Ishikawa (cell line): ENCODE data around the gene USP53.

Source experiments
- CEBPB ChIP-seq: IDR thresholded peaks from 2 replicates; pipeline ENCODE4 v1.6.1; 2012
- CREB1 ChIP-seq: IDR thresholded peaks from 2 replicates; pipeline ENCODE4 v1.6.1; 2012; ENCODE audit warnings: low read depth
- EGR1 ChIP-seq: IDR thresholded peaks from 2 replicates; pipeline ENCODE4 v1.6.1; 2012
- EP300 ChIP-seq: IDR thresholded peaks from 2 replicates; pipeline ENCODE4 v1.6.1; 2012; ENCODE audit warnings: borderline replicate concordance
- FOXM1 ChIP-seq: IDR thresholded peaks from 2 replicates; pipeline ENCODE4 v1.6.1; 2012; ENCODE audit warnings: low read depth, borderline replicate concordance
- MAX ChIP-seq: IDR thresholded peaks from 2 replicates; pipeline ENCODE4 v1.6.1; 2012
- NFIC ChIP-seq: IDR thresholded peaks from 2 replicates; pipeline ENCODE4 v1.6.1; 2012
- RAD21 ChIP-seq: IDR thresholded peaks from 2 replicates; pipeline ENCODE4 v1.6.1; 2012; ENCODE audit warnings: low read depth
- REST ChIP-seq: IDR thresholded peaks from 2 replicates; pipeline ENCODE4 v1.6.1; 2012; ENCODE audit warnings: low read depth, mild to moderate bottlenecking
- TAF1 ChIP-seq: IDR thresholded peaks from 2 replicates; pipeline ENCODE4 v1.6.1; 2012; ENCODE audit warnings: low read depth, mild to moderate bottlenecking
- TCF12 ChIP-seq: IDR thresholded peaks from 2 replicates; pipeline ENCODE4 v1.6.1; 2012; ENCODE audit warnings: low read depth
- TEAD4 ChIP-seq: IDR thresholded peaks from 2 replicates; pipeline ENCODE4 v1.6.1; 2012
- USF1 ChIP-seq: IDR thresholded peaks from 2 replicates; pipeline ENCODE4 v1.6.1; 2012
- YY1 ChIP-seq: IDR thresholded peaks from 2 replicates; pipeline ENCODE4 v1.6.1; 2012; ENCODE audit warnings: low read depth
- ZBTB7A ChIP-seq: IDR thresholded peaks from 2 replicates; pipeline ENCODE4 v1.6.1; 2012; ENCODE audit warnings: low read depth

Gene USP53

GRCh38 chr4:119317990-119318389 lies 105.5 kb downstream of the USP53 start:
- TF ChIP-seq USF1, result no peak
- no peak for TF ChIP-seq MAX
- TF ChIP-seq TEAD4, result no peak
- TF ChIP-seq REST, result no peak
- no peak for TF ChIP-seq NFIC
- no peak for TF ChIP-seq ZBTB7A
- TF ChIP-seq EP300, result no peak
- TF ChIP-seq CREB1, result no peak
- TF ChIP-seq YY1, result no peak
- no peak for TF ChIP-seq EGR1
- TF ChIP-seq TCF12, result no peak
- no peak for TF ChIP-seq RAD21
- no peak for TF ChIP-seq FOXM1
- TF ChIP-seq CEBPB, result no peak
- TF ChIP-seq TAF1, result no peak

- TF ChIP-seq CREB1 (no peak), TEAD4 (no peak), CEBPB (no peak), YY1 (no peak), FOXM1 (no peak), EP300 (no peak), TAF1 (no peak), USF1 (no peak), RAD21 (no peak), NFIC (no peak)
These were observed 109.6 kb downstream of the USP53 start, which contains the start of gene FABP2 for GRCh38 chr4:119321921-119322687. Gene FABP2 (minus strand): TSS chr4:119322138. CDS start chr4:119322102, 36 bp downstream.

- TF ChIP-seq USF1 (no peak), CEBPB (no peak)
These were observed 116.2 kb downstream of the USP53 start for GRCh38 chr4:119328695-119329094.

- TF ChIP-seq MAX (no peak), YY1 (no peak), FOXM1 (no peak), TEAD4 (no peak), RAD21 (no peak), USF1 (no peak), CEBPB (no peak), TAF1 (no peak), TCF12 (no peak), ZBTB7A (no peak), CREB1 (no peak), REST (no peak)
These were observed 117.5 kb downstream of the USP53 start for GRCh38 chr4:119329835-119330620.

- TF ChIP-seq FOXM1 (no peak), TCF12 (no peak), EGR1 (no peak), TEAD4 (no peak)
These were observed 124.5 kb downstream of the USP53 start for GRCh38 chr4:119337010-119337409.
